Brain microvascular endothelial cell (primary cell): ENCODE data around the gene ALDH4A1.

Experiments
- DNase-seq: peaks from one replicate; pipeline ENCODE4 v3.0.0-alpha.2; 2020
- H3K27ac ChIP-seq: fragments of 250-450 bp; sonication (Bioruptor Pico); 2 replicates; pipeline ENCODE4 v1.5.1; 2020; ENCODE audit warnings: mild to moderate bottlenecking, moderate library complexity
- H3K27me3 ChIP-seq: fragments of 250-450 bp; sonication (Bioruptor Pico); replicated peaks from 2 replicates; pipeline ENCODE4 v1.5.1; 2020; ENCODE audit warnings: mild to moderate bottlenecking
- H3K36me3 ChIP-seq: fragments of 250-450 bp; sonication (Bioruptor Pico); replicated peaks from 2 replicates; pipeline ENCODE4 v1.5.1; 2020; ENCODE audit warnings: mild to moderate bottlenecking
- H3K4me3 ChIP-seq: 2 replicates; pipeline ENCODE4 v1.5.1; 2011; ENCODE audit warnings: low read depth, mild to moderate bottlenecking, control low read depth, low read length, moderate library complexity
- in situ Hi-C: cut with HindIII; loops from 2 replicates; pipeline ENCODE4 v1.10.0; 2017; ENCODE audit warnings: low sequenced_read_pairs, low pct_ligation_motif_present
- TF ChIP-seq, protein P1 (sequence below): IDR thresholded peaks from 2 replicates; pipeline ENCODE4 v1.5.1; 2011; ENCODE audit warnings: low read depth, mild to moderate bottlenecking, moderate library complexity, low read length, control low read depth, inconsistent platforms; ENCODE audit errors: missing control alignments

ALDH4A1 gene

DNA sequence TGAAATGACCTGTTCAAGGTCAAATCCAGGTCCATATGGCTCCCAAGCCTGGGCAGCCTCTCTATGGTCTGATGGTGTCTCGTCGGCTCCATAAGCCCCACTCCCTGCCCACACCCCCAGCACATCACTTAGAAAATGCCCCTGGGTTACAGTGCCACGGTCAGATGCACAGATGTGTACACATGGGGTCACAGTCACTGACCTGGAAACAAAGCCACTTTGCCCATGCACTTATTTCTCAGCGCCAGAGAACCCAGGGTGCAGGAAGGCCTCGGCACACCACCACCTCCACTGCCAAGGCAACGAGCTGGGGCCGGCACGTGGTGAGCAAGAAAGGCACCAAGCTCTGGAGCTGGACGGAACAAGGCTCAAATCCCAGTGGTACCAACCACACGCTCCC, 29.4 kb upstream of the ALDH4A1 start:
- in situ Hi-C loops = no loop called here
- Histone ChIP-seq H3K27ac (no peak overlapping the region), H3K27me3 (no peaks in the 10 kb centered on the region), H3K4me3 (no peak overlapping the region), H3K36me3 (no peaks in the 10 kb centered on the region)
- DNase-seq = no peak
- TF ChIP-seq, protein P1, sequence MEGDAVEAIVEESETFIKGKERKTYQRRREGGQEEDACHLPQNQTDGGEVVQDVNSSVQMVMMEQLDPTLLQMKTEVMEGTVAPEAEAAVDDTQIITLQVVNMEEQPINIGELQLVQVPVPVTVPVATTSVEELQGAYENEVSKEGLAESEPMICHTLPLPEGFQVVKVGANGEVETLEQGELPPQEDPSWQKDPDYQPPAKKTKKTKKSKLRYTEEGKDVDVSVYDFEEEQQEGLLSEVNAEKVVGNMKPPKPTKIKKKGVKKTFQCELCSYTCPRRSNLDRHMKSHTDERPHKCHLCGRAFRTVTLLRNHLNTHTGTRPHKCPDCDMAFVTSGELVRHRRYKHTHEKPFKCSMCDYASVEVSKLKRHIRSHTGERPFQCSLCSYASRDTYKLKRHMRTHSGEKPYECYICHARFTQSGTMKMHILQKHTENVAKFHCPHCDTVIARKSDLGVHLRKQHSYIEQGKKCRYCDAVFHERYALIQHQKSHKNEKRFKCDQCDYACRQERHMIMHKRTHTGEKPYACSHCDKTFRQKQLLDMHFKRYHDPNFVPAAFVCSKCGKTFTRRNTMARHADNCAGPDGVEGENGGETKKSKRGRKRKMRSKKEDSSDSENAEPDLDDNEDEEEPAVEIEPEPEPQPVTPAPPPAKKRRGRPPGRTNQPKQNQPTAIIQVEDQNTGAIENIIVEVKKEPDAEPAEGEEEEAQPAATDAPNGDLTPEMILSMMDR = no peak

DNA sequence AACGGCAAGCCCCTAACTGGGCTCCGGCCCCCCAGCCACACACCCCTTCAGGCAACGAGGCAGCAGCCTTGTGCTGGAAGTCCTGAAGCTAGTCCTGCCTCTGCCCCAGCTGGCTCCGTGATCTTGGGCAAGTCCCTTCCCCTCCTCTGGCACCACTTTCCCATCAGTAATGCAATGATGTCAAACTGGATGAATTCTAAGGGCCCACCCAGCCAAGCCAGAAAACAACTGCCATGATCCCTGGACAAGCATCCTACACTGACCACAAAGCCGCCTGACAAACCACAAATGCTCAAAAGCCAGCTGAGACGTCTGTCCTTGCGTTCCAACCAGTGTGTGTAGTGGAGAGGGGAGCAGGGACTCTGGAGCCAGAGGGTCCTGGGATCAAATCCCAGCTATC, 27.3 kb upstream of the ALDH4A1 start:
- Histone ChIP-seq H3K36me3 (no peaks in the 10 kb centered on the region), H3K27ac (no peak overlapping the region)
- in situ Hi-C loops = no loop called here

DNA sequence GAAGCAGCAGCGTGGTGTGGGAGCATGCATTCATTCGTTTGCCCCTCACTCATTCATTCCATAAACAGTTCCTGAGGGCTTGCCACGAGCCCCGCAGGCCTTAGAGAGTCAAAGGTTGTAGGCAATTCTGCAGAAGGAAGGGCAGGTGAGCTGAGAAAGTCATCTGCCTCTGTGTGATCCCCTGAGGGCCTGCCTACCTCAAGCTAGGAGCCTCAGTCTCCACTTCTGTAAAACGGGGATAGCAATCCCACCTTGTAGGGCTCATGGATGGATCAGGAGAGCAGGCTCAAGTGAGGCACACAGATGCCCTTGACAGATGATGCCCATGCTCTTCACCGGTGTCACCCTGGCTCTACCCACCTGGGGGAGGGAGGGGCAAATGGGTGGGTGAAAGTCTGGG, 26.6 kb upstream of the ALDH4A1 start:
- no peaks in the 10 kb centered on the region for H3K27me3 ChIP-seq
- no peak overlapping the region for H3K27ac ChIP-seq
- TF ChIP-seq, protein P1 = no peak
- no peak for DNase-seq
- no peaks in the 10 kb centered on the region for H3K36me3 ChIP-seq
- no peak overlapping the region for H3K4me3 ChIP-seq
- in situ Hi-C loops = no loop called here

More for the DNA sequence above, 27.3 kb upstream of the ALDH4A1 start:
- peak; percentile 63 for DNase-seq
- TF ChIP-seq, protein P1 = no peak
- no peaks in the 10 kb centered on the region for H3K27me3 ChIP-seq
- H3K4me3 ChIP-seq = no peak overlapping the region

GRCh38 chr1:18928406-18928805, 26.1 kb upstream of the ALDH4A1 start:
- Histone ChIP-seq H3K36me3 (no peaks in the 10 kb centered on the region), H3K27ac (no peak overlapping the region), H3K27me3 (no peaks in the 10 kb centered on the region), H3K4me3 (no peak overlapping the region)
- no peak for DNase-seq
- in situ Hi-C loops = no loop called here
- TF ChIP-seq, protein P1 = no peak

GRCh38 chr1:18927654-18928272, 25.4 kb upstream of the ALDH4A1 start:
- in situ Hi-C loops = no loop called here
- H3K27me3 ChIP-seq = no peaks in the 10 kb centered on the region
- DNase-seq = no peak
- no peaks in the 10 kb centered on the region for H3K36me3 ChIP-seq
- no peak overlapping the region for H3K4me3 ChIP-seq
- TF ChIP-seq, protein P1 = no peak
- H3K27ac ChIP-seq = peak overlapping the region; percentile 62

DNA sequence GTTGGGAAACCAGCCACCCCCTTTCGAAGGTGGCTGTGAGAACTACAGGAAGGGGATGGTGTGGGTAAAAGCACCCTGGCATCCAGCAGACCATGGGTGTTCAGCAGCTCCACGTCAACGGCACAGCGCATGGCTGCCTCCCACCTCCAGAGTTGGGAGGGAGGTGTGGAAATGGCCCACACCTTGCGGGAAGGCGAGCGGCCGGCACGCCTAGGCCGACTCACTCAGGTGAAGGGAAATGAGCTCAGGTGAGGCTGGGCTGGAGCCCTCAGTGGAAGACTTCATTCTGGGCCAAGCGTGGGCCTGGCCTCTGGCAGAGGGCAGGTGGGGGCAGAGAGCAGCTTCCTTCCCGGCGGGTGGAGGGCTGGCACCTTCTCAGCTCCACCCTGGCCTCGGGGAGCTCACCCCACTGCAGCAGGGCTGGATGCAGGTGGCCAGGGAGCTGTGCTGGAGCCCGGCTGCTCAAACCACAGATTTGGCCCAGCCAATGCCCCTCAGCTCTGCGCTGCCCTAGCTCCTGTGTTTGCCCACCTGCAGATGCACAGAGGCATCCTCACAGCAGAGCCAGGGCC, 24.8 kb upstream of the ALDH4A1 start:
- no peak overlapping the region for H3K4me3 ChIP-seq
- in situ Hi-C loops = no loop called here

More for the DNA sequence above, 24.8 kb upstream of the ALDH4A1 start:
- peak overlapping the region; percentile 62 for H3K27ac ChIP-seq
- TF ChIP-seq, protein P1 = no peak
- H3K27me3 ChIP-seq = no peaks in the 10 kb centered on the region
- DNase-seq = no peak
- H3K36me3 ChIP-seq = no peaks in the 10 kb centered on the region
